RCC 7860 (cell line): ENCODE measurements around the gene SPATA46.

Experiments used
- DNase-seq: peaks from one replicate; pipeline ENCODE4 v3.0.0-alpha.2; 2015; ENCODE audit warnings: low spot score
- FAIRE-seq: peaks from 2 replicates; lab custom pipeline; 2012; peaks lifted over from hg19 to GRCh38; lab: Jason Lieb, UNC

SPATA46 gene

DNA sequence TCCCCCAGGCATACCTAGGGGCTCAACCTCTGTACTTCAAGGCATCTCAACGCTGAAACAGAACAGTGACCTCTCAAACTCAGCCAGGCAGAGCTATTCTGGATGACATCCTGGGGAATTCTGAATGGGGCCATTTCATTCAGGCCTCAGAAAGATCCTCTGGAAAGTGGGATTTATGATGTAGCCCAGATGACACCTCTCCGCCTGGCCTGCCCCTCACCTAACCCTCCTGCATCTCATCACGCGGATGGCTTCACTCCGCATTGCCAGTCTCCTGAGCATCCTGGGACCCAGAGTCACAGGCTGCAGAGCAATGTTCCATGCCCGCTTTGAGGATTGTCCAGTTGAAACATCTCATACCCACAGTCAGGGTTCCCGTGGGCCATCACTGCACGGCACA is 1.2 kb downstream of the SPATA46 start:
- DNase-seq = no peak
- no peak for FAIRE-seq

DNA sequence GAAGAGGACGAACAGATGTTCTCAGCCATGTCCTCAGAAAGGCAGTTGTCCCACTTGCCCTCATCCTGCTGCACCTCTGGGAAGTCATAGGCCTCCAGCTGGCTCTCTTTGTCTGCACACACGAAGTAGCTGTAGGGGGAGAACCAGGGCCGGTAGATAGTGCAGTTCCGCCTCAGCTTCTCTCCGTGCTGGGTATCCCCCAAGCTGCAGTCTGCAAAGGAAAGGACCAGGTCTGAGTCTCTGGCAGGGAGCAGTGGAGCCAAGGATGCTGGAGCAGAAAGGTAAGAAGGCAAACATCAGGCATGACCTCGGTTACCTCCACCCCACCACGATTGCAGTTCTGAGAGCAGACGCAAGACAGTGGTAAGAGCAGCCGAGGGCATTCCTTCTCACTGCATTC is 2.2 kb downstream of the SPATA46 start:
- no peak for DNase-seq
- no peak for FAIRE-seq

GRCh38 chr1:162373541-162374260 is 3.0 kb downstream of the SPATA46 start:
- DNase-seq (peak; percentile 85), FAIRE-seq (no peak)

GRCh38 chr1:162373072-162373427 is 3.6 kb downstream of the SPATA46 start:
- FAIRE-seq = no peak

GRCh38 chr1:162372159-162373071 is 4.2 kb downstream of the SPATA46 start:
- FAIRE-seq (no peak), DNase-seq (no peak)

More at GRCh38 chr1:162373072-162373427, 3.6 kb downstream of the SPATA46 start:
- DNase-seq = no peak

GRCh38 chr1:162371611-162372010 is 5.0 kb downstream of the SPATA46 start:
- FAIRE-seq = no peak

GRCh38 chr1:162370721-162371120 is 5.9 kb downstream of the SPATA46 start:
- DNase-seq (no peak), FAIRE-seq (no peak)

More at GRCh38 chr1:162371611-162372010, 5.0 kb downstream of the SPATA46 start:
- no peak for DNase-seq

DNA sequence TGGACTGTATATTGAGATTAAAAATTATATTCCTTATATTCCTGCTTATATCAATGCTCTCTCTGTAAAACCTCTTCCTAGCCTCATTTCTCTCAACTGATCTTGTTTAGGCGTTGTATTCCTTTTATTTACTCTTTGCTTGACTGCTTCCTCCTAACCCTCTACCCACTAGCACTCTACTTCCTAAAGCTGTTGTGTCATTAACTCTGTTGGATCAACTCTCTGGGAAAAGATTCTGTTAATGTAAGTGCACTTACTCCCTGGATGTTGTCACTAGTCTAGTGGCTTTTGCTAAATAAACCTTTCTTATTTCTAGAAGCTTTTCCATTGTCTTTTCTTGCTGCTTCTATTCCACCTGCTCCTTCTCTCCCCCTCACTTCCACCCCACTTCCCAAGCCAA is 6.5 kb downstream of the SPATA46 start:
- FAIRE-seq (no peak), DNase-seq (no peak)

DNA sequence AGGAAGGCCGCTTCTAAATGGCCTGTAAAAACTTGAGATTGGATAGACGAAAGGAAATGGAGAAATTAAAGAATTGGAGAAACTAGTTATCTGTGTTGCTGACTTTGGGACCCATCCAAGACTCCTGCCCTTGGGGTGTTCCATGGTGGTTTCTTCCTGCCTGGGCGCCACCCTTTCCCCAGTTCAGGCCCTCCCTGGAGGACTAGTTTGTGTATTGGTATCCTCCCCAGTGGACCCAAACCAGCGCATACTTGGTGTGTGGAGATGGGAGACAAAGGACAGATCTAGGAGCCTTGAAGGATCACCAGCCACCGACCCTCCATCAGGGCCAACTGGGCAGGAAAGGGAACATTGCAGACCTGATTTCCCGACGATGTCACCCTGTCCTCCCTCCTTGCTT is 7.1 kb downstream of the SPATA46 start:
- DNase-seq (no peak), FAIRE-seq (no peak)

GRCh38 chr1:162368451-162368850 is 8.2 kb downstream of the SPATA46 start:
- no peak for DNase-seq
- no peak for FAIRE-seq

GRCh38 chr1:162367772-162368171 is 8.9 kb downstream of the SPATA46 start:
- DNase-seq (no peak), FAIRE-seq (no peak)

DNA sequence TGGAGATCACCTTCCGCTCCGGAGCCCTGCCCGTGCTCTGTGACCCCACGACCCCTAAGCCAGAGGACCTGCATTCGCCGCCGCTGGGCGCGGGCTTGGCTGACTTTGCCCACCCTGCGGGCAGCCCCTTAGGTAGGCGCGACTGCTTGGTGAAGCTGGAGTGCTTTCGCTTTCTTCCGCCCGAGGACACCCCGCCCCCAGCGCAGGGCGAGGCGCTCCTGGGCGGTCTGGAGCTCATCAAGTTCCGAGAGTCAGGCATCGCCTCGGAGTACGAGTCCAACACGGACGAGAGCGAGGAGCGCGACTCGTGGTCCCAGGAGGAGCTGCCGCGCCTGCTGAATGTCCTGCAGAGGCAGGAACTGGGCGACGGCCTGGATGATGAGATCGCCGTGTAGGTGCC is 9.6 kb downstream of the SPATA46 start:
- DNase-seq (no peak), FAIRE-seq (no peak)

- DNase-seq = no peak
- FAIRE-seq = no peak
Measured at GRCh38 chr1:162366671-162367070, 10.0 kb downstream of the SPATA46 start.

- DNase-seq = no peak
- FAIRE-seq = no peak
Measured at GRCh38 chr1:162366149-162366548, 10.5 kb downstream of the SPATA46 start.

DNA sequence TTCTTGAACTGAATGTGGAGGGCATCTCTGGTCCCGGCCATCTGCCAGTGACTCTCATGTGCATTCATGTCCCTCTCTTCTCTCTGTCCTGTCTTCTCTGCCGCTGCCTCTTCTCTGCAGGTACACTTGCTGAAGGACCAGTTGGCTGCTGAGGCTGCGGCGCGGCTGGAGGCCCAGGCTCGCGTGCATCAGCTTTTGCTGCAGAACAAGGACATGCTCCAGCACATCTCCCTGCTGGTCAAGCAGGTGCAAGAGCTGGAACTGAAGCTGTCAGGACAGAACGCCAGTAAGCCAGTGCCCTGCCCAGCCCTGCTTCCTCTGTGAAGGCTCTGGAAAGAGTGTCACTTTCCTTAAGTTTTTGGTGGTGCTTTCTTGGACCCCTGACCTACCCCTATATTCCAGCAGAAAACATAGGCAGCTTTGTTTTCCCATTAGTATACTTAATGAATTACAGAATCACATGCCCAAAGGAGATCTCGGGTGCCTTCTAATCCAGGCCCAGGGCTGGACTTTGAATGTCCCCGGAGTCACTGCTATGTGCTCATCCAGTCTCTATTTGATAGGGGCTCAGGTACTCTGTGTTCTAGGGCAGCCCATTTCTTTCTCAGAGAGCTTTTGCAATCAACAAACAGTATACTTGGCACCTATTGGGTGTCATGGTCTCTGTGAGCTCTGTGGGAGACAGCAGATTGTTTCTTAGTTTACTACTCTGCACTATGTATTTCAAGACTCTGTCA is 11.2 kb downstream of the SPATA46 start:
- DNase-seq (no peak), FAIRE-seq (no peak)

DNA sequence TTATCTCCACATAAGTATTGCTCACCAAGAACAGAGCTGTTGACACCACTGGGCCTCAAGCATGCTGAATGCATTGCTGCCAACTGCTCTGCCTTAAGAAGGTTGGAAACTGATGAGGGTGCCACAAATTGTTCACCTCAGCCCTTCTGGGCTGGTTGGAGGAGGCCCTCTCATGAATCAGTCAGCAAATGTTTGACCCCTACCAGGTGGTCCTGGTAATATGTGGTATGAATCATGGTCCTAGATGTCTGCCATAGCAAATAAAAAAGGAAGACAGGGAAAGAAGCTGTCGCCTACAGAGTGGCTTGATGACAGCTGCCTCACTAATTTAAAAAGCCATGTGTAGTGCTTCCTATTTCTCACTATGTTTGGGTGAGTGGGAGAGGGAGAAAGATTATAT is 12.2 kb downstream of the SPATA46 start:
- FAIRE-seq (no peak), DNase-seq (no peak)

DNA sequence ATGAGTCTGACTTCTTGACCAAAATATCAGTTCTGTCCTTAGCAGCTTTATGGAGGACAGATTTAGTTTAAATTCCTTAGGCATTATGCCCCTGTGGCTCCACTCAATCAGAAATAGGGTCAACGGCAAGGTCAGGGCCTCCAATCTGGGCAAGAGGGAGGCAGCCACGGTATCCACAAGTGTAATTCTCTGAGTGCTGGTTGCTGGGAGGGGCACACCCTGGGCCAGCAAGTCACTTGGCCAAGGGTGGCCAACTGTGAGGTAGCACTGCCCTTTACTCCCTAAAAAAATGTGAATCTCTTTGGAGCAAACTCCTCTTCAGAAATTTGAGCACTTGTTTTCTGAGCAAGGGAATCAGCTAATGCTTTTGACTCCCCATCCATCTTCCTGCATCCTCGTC is 12.8 kb downstream of the SPATA46 start:
- FAIRE-seq (no peak), DNase-seq (no peak)

DNA sequence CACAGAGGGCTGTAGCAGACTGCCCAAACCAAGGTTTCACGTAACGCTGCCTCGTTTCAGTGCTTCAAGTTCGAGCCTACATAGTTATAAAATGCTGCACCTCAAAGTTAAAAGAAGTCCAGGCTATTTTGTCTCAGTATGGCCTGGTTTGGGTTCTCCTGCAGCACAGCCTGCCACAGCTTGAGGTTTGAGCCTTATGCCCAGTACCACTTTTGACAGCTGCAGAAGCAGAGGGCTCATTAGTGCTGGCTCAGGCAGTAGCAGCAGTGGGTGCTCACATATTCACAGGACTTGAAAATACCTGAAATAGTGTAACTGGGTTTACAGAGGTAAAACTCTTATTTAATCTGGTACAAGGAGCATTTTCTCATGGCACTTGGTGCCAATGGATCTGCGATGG is 15.3 kb downstream of the SPATA46 start:
- no peak for FAIRE-seq

GRCh38 chr1:162360874-162361260 is 15.8 kb downstream of the SPATA46 start:
- FAIRE-seq = no peak
- no peak for DNase-seq

More for the DNA sequence above, 15.3 kb downstream of the SPATA46 start:
- no peak for DNase-seq

DNA sequence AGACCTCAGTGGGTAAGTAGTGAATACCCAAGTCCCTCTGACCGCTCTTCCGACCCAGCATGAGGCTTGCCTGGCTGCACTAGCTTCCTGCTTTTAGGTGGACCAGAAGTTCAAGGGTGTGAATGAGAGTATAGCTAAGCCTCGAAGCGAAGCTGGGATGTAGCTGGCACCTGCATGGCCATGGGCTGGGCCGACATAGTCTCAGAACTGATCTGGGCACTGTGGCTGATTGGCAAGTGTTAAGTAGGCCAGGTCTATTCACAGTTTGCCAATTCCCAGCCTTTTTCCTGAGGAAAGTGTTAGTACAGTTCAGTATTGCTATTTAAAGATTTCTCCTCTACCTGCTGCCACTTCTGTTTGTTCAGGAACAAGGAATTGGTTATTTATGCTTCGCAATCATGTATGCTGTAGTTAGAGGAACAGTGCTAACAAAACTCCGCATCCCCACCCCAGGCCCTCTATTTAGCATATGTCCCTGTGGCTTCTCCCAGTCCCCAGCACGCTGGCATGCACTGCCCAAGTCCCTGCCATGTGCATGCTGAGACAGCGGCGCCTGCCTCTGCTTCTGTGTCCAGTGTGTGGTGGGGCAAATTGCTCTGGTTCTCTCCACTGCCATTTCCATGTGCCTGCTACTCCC is 16.3 kb downstream of the SPATA46 start:
- FAIRE-seq (no peak), DNase-seq (no peak)
